IPS DF 6.9 (cell line): Measurements from ENCODE around the gene RRAS.

Source experiments
- DNase-seq: peaks from one replicate; pipeline ENCODE4 v3.0.0-alpha.2; 2013; ENCODE audit warnings: low read depth, low spot score
- H3K27ac ChIP-seq: one replicate; pipeline ENCODE4 v1.5.1; 2013; ENCODE audit warnings: low read length, control low read depth
- H3K27me3 ChIP-seq: 2 replicates; pipeline ENCODE4 v1.6.1; 2013; ENCODE audit warnings: mild to moderate bottlenecking, low read length; ENCODE audit not compliant: control insufficient read depth, insufficient read depth
- H3K36me3 ChIP-seq: 2 replicates; pipeline ENCODE4 v1.6.1; 2013; ENCODE audit warnings: low read length; ENCODE audit not compliant: control insufficient read depth, insufficient read depth
- H3K4me1 ChIP-seq: 2 replicates; pipeline ENCODE4 v1.6.1; 2013; ENCODE audit warnings: low read length; ENCODE audit not compliant: control insufficient read depth, insufficient read depth
- H3K4me3 ChIP-seq: 2 replicates; pipeline ENCODE4 v1.5.1; 2013; ENCODE audit warnings: mild to moderate bottlenecking, low read length
- H3K9me3 ChIP-seq: 2 replicates; pipeline ENCODE4 v1.6.1; 2013; ENCODE audit warnings: low read length, inconsistent platforms; ENCODE audit not compliant: control insufficient read depth, insufficient read depth
- WGBS: extraction: QIAGEN DNeasy Blood & Tissue Kit; methylation state at CpG from one replicate; pipeline ENCODE4 v1.1.7; 2013; ENCODE audit warnings: mixed read lengths, missing lambda C conversion rate; ENCODE audit not compliant: insufficient read length, insufficient coverage; 5-methylcytosine and 5-hydroxymethylcytosine counted together

RRAS gene

GRCh38 chr19:49662011-49662410 lies 22.1 kb upstream of the RRAS start:
- no CpG with 5 or more reads among the region's 16 CpGs for WGBS
- H3K9me3 ChIP-seq: no peaks in the 10 kb centered on the region
- no peak overlapping the region for H3K4me3 ChIP-seq
- H3K4me1 ChIP-seq: no peaks in the 10 kb centered on the region
- DNase-seq: no peak
- H3K27me3 ChIP-seq: no peaks in the 10 kb centered on the region
- H3K27ac ChIP-seq: no peak overlapping the region
- peaks cover 49% of the 10 kb centered on the region for H3K36me3 ChIP-seq

- Histone ChIP-seq H3K36me3 (peaks cover 54% of the 10 kb centered on the region), H3K9me3 (no peaks in the 10 kb centered on the region), H3K27me3 (no peaks in the 10 kb centered on the region), H3K27ac (no peak overlapping the region), H3K4me3 (no peak overlapping the region), H3K4me1 (no peaks in the 10 kb centered on the region; the same call in 1 of the 2 replicates)
- no CpG with 5 or more reads among the region's 15 CpGs for WGBS
- DNase-seq: no peak
Observed at GRCh38 chr19:49660338-49660961, 20.5 kb upstream of the RRAS start.

GRCh38 chr19:49658566-49659442 lies 18.9 kb upstream of the RRAS start:
- no CpG with 5 or more reads among the region's 12 CpGs for WGBS
- H3K36me3 ChIP-seq: peaks cover 57% of the 10 kb centered on the region
- H3K4me3 ChIP-seq: no peak overlapping the region
- no peak overlapping the region for H3K27ac ChIP-seq
- DNase-seq: no peak
- H3K27me3 ChIP-seq: no peaks in the 10 kb centered on the region
- no peaks in the 10 kb centered on the region; the same call in 1 of the 2 replicates for H3K4me1 ChIP-seq
- no peaks in the 10 kb centered on the region for H3K9me3 ChIP-seq

- H3K9me3 ChIP-seq: no peaks in the 10 kb centered on the region
- peaks cover 59% of the 10 kb centered on the region for H3K36me3 ChIP-seq
- no peaks in the 10 kb centered on the region; the same call in 1 of the 2 replicates for H3K4me1 ChIP-seq
- WGBS: no CpG with 5 or more reads among the region's 15 CpGs
- DNase-seq: no peak
- no peak overlapping the region for H3K27ac ChIP-seq
- H3K27me3 ChIP-seq: no peaks in the 10 kb centered on the region
- H3K4me3 ChIP-seq: no peak overlapping the region
Observed at GRCh38 chr19:49658139-49658517, 18.2 kb upstream of the RRAS start.

- H3K36me3 ChIP-seq: peaks cover 57% of the 10 kb centered on the region
- DNase-seq: no peak
- no peaks in the 10 kb centered on the region; the same call in 1 of the 2 replicates for H3K4me1 ChIP-seq
- H3K27me3 ChIP-seq: no peaks in the 10 kb centered on the region
- H3K9me3 ChIP-seq: no peaks in the 10 kb centered on the region
- WGBS: no CpG with 5 or more reads among the region's 22 CpGs
- H3K4me3 ChIP-seq: no peak overlapping the region
- no peak overlapping the region for H3K27ac ChIP-seq
Observed at GRCh38 chr19:49657493-49658138, 17.7 kb upstream of the RRAS start.

- DNase-seq: no peak
- Histone ChIP-seq H3K9me3 (no peaks in the 10 kb centered on the region), H3K27ac (no peak overlapping the region), H3K4me1 (no peaks in the 10 kb centered on the region; the same call in 1 of the 2 replicates), H3K27me3 (no peaks in the 10 kb centered on the region), H3K4me3 (no peak overlapping the region), H3K36me3 (peaks cover 55% of the 10 kb centered on the region)
- no CpG with 5 or more reads among the region's 17 CpGs for WGBS
Observed at GRCh38 chr19:49656456-49657109, 16.6 kb upstream of the RRAS start.

GRCh38 chr19:49655570-49656455 lies 15.9 kb upstream of the RRAS start:
- no peak overlapping the region for H3K4me3 ChIP-seq
- H3K27ac ChIP-seq: no peak overlapping the region
- DNase-seq: no peak
- no peaks in the 10 kb centered on the region for H3K27me3 ChIP-seq
- no peaks in the 10 kb centered on the region; the same call in 1 of the 2 replicates for H3K4me1 ChIP-seq
- no peaks in the 10 kb centered on the region for H3K9me3 ChIP-seq
- H3K36me3 ChIP-seq: peaks cover 55% of the 10 kb centered on the region
- no CpG with 5 or more reads among the region's 23 CpGs for WGBS

- H3K36me3 ChIP-seq: peaks cover 55% of the 10 kb centered on the region
- H3K27me3 ChIP-seq: no peaks in the 10 kb centered on the region
- no CpG with 5 or more reads among the region's 10 CpGs for WGBS
Observed at GRCh38 chr19:49654581-49654980, 14.6 kb upstream of the RRAS start.

GRCh38 chr19:49653466-49653806 lies 13.5 kb upstream of the RRAS start:
- WGBS: no CpG with 5 or more reads among the region's 13 CpGs
- Histone ChIP-seq H3K27ac (no peak overlapping the region), H3K4me1 (no peaks in the 10 kb centered on the region; the same call in 1 of the 2 replicates), H3K36me3 (peaks cover 48% of the 10 kb centered on the region), H3K9me3 (no peaks in the 10 kb centered on the region), H3K4me3 (no peak overlapping the region), H3K27me3 (no peaks in the 10 kb centered on the region)
- DNase-seq: no peak

More at GRCh38 chr19:49654581-49654980, 14.6 kb upstream of the RRAS start:
- no peaks in the 10 kb centered on the region for H3K9me3 ChIP-seq
- DNase-seq: no peak
- no peak overlapping the region for H3K27ac ChIP-seq
- H3K4me3 ChIP-seq: no peak overlapping the region
- H3K4me1 ChIP-seq: no peaks in the 10 kb centered on the region; the same call in 1 of the 2 replicates
